ENCODE data around the gene PCDHB3.
"Not testable (repeated sequence)": the region's sequence is repeated elsewhere in the genome, so short reads cannot be mapped to it uniquely, and the experiment has no call there.

PCDHB3 gene

GRCh38 chr5:141135718-141136266, 35.5 kb downstream of the PCDHB3 start:
- DNase-seq (ENCODE audit: low read depth, low spot score) = no peak

DNA sequence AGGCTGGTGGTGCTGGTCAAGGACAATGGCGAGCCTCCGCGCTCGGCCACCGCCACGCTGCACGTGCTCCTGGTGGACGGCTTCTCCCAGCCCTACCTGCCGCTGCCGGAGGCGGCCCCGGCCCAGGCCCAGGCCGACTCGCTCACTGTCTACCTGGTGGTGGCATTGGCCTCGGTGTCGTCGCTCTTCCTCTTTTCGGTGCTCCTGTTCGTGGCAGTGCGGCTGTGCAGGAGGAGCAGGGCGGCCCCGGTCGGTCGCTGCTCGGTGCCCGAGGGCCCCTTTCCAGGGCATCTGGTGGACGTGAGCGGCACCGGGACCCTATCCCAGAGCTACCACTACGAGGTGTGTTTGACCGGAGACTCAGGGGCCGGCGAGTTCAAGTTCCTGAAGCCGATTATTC, 37.1 kb downstream of the PCDHB3 start:
- DNase-seq (ENCODE audit: low read depth, low spot score) = not testable (repeated sequence)

DNA sequence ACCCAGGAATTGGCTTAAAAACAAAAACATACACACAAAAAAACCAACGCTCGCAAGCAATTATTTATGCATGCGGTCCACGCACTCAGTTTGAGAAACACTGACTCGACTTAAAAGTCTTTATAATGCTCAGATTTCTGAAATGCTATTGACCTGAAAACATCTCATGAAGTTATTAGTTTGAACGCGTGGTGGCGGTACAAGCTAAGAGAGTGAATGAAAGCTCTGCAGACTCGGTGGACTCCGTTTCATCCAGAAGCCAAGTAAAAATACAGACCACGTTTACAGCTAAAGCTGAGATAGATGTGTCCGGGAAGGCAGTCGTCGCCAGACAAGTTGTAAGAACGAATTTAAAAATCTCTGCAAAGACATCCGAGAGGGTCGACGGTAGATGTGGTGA, 49.5 kb downstream of the PCDHB3 start, which contains the start of gene PCDHB6:
TSS of gene PCDHB6 (plus strand) at position 246 of the 400 bp plus-strand sequence. CDS start 201 bp downstream, outside the sequence.
- peak; percentile 4 for DNase-seq (ENCODE audit: low read depth, low spot score)

DNA sequence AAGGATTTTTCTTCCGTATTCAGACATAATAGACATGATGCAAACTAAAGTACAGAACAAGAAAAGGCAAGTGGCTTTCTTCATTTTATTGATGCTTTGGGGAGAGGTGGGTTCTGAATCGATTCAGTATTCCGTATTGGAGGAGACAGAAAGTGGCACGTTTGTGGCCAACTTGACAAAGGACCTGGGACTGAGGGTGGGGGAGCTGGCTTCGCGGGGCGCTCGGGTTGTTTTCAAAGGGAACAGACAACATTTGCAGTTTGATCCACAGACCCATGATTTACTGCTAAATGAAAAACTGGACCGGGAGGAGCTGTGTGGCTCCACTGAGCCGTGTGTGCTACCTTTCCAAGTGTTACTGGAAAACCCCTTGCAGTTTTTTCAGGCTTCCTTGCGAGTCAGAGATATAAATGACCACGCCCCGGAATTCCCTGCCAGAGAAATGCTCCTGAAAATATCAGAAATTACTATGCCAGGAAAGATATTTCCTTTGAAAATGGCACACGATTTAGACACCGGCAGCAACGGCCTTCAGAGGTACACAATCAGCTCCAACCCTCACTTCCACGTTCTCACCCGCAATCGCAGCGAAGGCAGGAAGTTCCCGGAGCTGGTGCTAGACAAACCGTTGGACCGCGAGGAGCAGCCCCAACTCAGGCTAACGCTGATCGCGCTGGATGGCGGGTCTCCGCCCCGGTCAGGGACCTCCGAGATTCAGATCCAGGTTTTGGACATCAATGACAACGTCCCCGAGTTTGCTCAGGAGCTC, 50.1 kb downstream of the PCDHB3 start:
- DNase-seq (ENCODE audit: low read depth, low spot score) = no peak

DNA sequence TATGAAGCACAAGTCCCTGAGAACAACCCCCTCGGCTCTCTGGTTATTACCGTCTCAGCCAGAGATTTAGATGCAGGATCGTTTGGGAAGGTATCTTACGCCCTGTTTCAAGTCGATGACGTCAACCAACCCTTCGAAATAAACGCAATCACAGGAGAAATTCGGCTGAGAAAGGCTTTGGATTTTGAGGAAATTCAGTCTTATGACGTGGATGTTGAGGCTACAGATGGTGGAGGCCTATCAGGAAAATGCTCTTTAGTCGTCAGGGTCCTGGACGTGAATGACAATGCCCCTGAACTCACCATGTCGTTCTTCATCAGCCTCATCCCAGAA, 50.7 kb downstream of the PCDHB3 start:
- DNase-seq (ENCODE audit: low read depth, low spot score) = no peak

- not testable (repeated sequence) for DNase-seq (ENCODE audit: low read depth, low spot score)
Measured at GRCh38 chr5:141151632-141152031, 51.4 kb downstream of the PCDHB3 start.

DNA sequence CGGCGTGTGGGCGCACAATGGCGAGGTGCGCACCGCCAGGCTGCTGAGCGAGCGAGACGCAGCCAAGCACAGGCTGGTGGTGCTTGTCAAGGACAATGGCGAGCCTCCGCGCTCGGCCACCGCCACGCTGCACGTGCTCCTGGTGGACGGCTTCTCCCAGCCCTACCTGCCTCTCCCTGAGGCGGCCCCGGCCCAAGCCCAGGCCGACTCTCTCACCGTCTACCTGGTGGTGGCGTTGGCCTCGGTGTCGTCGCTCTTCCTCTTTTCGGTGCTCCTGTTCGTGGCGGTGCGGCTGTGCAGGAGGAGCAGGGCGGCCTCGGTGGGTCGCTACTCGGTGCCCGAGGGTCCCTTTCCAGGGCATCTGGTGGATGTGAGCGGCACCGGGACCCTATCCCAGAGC, 51.8 kb downstream of the PCDHB3 start:
- not testable (repeated sequence) for DNase-seq (ENCODE audit: low read depth, low spot score)

Data from astrocyte of the hippocampus (primary cell).